Fibroblast of skin of right biceps (primary cell): ENCODE measurements around the gene MTAP.

Experiments used
- DNase-seq: peaks from one replicate; pipeline ENCODE4 v3.0.0-alpha.2; 2013

MTAP gene

DNA sequence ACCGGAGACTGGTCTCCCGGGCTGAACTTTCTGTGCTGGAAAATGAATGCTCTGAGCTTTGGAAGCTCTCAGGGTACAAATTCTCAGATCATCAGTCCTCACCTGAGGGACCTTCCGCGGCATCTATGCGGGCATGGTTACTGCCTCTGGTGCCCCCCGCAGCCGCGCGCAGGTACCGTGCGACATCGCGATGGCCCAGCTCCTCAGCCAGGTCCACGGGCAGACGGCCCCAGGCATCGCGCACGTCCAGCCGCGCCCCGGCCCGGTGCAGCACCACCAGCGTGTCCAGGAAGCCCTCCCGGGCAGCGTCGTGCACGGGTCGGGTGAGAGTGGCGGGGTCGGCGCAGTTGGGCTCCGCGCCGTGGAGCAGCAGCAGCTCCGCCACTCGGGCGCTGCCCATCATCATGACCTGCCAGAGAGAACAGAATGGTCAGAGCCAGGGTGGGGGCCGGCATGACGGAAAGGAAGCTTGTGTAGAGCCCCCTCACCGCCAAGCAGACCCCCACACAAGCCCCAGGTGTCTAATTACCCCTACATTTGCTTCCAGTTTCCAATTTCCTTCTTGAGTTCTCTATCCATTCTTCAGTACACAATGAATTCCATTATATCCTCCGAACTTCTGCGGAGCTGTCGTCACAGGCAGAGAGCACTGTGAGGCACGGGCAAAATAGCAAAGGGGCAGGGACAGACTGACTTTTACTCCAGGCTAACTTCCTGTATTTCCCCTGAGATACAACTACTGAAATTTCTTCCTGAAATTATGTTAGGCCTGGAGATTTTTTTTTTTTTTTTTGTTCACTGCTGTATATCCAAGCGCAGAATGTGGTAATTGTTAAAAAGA, 168.6 kb downstream of the MTAP start:
- no peak for DNase-seq

DNA sequence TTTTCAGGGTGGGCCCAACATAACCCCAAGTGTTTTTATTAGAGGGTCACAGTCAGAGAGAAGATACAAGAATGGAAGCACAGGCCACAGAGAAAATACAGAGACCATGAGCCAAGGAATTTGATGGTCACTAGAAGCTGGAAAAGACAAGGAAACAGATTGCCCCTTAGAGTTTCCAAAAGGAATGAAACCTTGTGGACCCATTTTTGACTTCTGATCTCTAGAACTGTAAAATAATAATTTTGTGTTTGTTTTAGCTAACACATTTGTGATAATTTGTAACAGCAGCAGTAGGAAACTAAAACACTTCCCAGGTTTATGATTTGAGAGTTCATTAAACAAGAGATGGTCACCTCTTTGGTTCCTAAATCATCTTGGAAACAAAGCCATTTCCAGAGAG, 169.9 kb downstream of the MTAP start:
- DNase-seq, result no peak

DNA sequence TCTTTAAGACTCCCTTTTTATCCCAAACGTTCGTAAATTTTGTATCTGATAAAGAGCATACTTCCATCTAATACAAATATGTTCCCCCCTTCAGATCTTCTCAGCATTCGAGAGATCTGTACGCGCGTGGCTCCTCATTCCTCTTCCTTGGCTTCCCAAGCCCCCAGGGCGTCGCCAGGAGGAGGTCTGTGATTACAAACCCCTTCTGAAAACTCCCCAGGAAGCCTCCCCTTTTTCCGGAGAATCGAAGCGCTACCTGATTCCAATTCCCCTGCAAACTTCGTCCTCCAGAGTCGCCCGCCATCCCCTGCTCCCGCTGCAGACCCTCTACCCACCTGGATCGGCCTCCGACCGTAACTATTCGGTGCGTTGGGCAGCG, 171.9 kb downstream of the MTAP start:
- no peak for DNase-seq

DNA sequence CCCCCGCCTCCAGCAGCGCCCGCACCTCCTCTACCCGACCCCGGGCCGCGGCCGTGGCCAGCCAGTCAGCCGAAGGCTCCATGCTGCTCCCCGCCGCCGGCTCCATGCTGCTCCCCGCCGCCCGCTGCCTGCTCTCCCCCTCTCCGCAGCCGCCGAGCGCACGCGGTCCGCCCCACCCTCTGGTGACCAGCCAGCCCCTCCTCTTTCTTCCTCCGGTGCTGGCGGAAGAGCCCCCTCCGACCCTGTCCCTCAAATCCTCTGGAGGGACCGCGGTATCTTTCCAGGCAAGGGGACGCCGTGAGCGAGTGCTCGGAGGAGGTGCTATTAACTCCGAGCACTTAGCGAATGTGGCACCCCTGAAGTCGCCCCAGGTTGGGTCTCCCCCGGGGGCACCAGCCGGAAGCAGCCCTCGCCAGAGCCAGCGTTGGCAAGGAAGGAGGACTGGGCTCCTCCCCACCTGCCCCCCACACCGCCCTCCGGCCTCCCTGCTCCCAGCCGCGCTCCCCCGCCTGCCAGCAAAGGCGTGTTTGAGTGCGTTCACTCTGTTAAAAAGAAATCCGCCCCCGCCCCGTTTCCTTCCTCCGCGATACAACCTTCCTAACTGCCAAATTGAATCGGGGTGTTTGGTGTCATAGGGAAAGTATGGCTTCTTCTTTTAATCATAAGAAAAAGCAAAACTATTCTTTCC, 172.4 kb downstream of the MTAP start:
- DNase-seq, result no peak

DNA sequence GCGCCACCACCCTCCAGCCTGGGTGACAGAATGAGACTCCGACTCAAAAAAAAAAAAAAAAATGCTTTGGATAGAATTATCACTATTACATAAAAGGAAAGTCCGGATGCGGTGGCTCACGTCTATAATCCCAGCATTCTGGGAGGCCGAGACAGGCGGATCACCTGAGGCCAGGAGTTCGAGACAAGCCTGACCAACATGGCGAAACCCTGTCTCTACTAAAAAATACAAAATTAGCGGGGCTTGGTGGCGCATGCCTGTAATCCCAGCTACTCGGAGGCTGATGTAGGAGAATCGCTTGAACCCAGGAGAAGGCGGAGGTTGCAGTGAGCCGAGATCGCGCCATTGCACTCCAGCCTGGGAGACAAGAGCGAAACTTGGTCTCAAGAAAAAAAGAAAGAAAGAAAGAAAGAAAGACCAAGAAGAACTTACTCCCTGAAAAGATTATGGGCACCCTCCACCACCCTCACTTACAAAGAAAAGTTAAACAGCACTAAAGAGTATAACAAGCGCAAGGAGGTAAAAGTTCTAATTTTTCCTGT, 174.0 kb downstream of the MTAP start:
- DNase-seq, result no peak

DNA sequence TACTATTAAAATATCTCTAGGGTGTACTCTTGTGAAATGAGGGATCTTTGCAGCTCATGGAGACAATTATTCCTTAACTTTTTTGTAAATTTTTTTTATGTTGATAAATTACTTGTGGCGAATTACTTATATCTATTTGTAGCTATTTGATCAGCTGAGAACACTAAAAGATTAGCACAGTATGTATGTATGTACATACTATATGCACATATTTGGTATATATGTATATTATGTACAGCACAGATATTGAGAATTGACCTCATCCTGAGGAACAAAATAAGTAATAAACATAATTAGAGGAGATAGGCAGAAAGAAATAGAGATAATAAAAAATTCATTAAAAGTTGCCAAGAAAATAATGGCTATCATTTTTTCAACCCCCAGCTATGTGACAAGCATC, 180.0 kb downstream of the MTAP start:
- DNase-seq, result no peak

DNA sequence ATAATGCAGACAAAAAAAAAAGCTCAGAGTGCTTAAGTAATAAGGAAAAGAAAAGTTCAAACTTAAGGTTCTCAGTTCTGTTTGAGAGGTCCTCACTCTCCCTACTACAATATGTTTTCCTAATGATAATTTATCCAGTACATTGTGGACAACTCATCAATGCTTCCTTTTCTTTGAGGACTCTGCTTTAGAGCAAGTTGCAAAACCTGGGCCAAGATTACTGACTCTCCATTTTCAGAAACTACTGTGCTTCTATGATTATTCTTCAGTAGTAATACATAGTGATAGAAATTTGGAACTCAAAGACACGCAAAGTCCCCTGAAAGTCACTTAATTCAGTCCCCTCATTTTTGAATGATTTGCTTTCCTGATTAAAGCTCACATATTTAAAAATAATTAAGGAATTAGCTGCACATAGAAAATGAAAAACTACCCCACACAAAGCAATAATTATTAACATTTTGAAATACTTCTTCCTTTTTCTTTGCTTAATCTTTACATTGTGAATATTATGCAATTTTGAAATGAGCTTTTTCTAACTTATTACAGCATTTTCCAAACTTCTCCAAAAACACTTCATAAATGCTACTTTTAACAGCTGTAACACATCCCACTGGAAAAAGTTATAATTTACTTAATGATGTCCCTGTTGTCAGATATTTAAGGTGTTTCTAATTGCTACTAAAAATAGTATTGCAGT, 180.6 kb downstream of the MTAP start:
- no peak for DNase-seq

DNA sequence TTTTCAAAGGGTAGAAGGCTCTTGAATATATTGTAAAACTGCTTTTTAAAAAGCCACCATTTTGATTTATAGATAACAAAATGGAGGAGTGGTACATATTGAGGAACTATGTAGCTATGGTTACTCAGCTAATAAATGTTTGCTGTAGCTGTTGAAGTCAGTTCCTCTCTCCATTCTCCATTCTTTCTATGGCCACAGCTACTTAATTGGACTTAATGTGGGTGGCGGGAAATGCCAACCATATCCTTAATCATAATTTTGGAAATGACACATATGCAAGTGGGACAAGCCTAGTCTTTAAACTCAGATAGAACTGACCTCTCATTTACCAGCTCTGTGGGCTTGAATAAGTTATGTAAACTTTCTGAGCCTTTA, 181.1 kb downstream of the MTAP start:
- no peak for DNase-seq

DNA sequence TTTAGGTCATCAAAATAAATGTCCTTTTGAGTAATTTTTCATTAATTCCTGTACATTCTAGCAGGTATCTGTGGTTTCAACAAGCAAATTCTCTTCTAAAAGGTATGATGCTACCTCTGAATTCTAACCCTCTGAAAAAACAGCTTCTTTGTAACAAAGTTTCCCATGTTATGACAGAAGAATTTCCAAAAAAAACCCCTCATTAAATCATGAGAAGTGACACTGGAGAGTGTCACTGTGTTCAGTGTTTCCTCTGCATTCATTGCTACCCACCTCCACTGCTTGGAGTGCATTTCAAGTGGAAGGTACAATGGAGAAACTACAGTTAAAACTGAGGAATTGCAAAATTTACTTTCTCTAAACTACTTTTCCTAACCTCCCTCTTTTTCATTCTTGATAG, 181.7 kb downstream of the MTAP start:
- DNase-seq, result no peak

DNA sequence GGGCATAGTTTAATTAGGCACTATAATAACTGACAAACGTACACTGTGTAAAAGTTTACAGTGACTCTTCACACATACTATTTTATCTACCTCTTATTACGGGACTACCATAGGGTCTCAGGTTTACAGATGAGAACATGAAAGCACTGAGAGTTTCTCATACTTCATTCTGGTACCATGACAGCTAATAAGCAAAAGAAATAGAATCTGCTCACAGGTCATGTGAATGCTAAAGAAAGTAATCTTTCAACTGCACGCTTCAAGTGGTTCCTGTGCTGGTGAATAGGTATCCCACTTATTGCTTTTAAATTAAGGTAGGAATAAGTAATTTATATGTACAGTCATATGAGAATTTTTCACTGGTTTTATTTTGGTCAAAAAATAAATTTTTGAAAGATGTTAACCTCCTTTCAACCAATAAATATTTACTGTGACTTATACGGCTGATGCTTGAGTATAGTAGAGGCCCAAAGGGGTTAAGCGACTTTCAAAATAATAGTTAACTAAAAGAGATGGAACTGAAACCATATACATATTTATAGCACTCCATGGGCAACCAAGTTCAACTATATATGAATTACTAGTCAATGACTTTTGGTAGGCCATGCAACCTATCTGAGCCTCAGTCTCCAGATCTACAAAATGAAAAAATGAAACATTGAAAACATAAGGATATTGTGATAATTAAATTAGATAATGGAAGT, 183.7 kb downstream of the MTAP start:
- no peak for DNase-seq
